Left cardiac atrium (tissue), 4 donors: ENCODE measurements around the gene KLHL35. TPM values are rescaled to one million over a fixed set of nuclear protein-coding genes. Genes with fewer than 3 reads are reported as not detected.

Source experiments
- ATAC-seq, 2 donors: fragments of 200-7000 bp; cut with Tn5 transposase; one replicate each; pipeline ENCODE4 v1.9.1; 2020; ENCODE audit warnings: mild to moderate bottlenecking in 2 of 2, moderate library complexity in 2 of 2
- DNase-seq: peaks from one replicate; pipeline ENCODE4 v3.0.0-alpha.2; 2020
- intact Hi-C, 2 donors: fragments of 100-400 bp; cut with DNase I; formaldehyde crosslinking; loops; one replicate each; pipeline versions ENCODE4 v1.14.1 to v1.15.1; 2022 to 2023
- total RNA-seq, 2 donors: library from RNA; stranded (reverse); fragmentation: NEBNext Ultra II Directional; extraction: Animal tissue kit (Norgen Biotek cat#: 25700); gene quantifications; one replicate each; pipeline ENCODE4 v1.2.1, GENCODE V29; 2021
- donor health status: DM: no; HTN: yes; CAD: no.
- donor health status: DM: no; HTN: yes; CAD: no; lungs with severe emphysema.
- donor health status: DM: yes; HTN: yes; CAD: no.
- donor health status: Dilated cardiomyopathy.

KLHL35 gene
- total RNA-seq, 2 donors from 2014 or later: 1.1 to 1.2 TPM

- intact Hi-C loops: no loop called here
- no peak for DNase-seq
- ATAC-seq: no peak
Observed at GRCh38 chr11:75470476-75471080, 37.6 kb upstream of the KLHL35 start.

DNA sequence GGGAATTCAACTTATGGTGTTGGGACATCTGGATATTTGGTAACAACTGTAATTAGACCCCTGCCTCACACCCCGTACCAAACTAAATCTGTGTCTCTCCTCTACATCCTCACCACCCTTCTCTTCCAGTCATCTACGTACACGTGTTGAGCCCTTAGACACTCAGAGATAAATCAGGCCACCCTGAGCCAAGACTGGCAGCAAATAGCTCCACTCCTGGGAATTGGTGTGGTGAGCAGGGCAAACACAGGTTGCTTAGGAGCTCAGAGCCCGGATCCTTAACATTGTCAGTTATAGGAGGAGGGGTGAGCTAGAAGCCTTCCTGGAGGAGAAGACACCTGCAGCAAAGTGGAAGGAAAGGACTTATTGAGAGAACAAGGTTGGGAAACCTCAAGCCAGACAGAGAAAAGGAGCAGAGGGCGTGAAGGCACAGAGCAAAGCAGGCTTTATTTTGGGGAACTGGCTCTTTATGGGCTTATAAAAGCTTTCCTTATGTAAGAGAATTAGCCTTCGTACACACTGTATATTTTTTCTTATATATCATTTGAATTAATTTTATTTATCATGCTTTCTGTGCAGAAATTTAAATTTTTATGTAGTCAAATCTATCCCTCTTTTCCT, 36.9 kb upstream of the KLHL35 start:
- intact Hi-C loops: no loop called here
- DNase-seq: no peak
- ATAC-seq: no peak

GRCh38 chr11:75468534-75469340, 35.7 kb upstream of the KLHL35 start:
- ATAC-seq (peak; percentile 65 to 76), DNase-seq (peak; percentile 83)
- intact Hi-C loops: no loop called here

DNA sequence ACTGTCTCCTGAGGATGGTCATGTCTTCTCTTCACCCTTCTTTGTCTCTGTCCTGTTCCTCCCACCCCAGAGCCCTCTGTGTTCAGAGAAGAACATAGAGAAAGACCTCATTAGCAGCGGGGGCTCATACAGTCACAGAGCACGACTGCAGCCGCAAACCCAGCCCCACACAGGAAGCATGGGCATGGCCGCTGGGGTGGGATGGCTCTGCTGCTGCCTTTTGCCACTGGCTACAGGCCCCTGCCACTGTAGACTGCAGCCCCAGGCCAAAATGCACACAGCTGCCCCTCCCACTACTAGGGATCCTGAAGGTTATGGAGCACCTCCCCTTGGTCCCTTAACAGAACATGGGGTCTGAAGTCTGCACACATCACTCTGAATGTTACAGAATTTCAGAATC, 34.9 kb upstream of the KLHL35 start:
- no peak for ATAC-seq
- intact Hi-C loops: no loop called here
- no peak for DNase-seq

GRCh38 chr11:75467311-75467710, 34.3 kb upstream of the KLHL35 start:
- no peak for DNase-seq
- no peak for ATAC-seq
- intact Hi-C loops: no loop called here

DNA sequence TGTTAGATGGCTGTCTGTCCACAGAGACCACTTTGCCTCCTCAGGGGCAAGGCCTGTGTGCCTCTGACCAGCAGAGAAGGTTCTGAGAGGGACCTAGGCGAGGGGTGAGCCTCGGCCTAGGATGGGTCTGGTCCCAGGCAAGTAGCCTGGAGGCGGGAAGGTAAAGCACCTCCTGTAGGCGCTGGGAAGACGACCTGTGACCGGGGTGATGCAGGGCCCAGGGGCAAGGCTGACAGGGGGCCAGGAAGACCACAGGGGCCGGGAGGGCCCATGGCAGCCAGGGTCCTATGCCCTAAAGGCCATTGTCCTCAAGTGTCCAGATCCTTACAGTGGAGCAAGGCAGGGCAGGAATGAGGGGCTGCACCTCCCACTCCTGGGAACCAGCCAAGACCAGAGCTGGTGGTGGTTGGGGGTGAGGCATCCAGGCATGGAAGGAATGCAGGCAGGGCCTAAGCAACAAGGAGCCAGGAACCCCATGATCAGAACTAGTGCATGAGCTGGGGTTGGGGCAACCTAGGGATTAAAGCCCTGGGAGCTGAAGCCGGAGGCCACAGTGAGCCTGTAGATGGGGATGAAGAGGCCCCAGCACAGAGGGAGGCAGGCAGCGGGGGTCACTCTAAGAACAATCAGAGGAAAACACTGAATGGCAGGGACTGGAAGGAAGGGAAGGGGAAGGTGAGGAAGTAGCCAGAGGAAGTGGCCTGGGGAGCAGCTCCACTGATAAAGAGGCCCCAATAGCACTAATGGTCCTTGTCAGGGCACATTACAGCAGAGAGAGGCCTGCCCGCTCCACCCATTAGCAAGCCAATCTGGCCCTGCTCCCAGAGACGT, 32.9 kb upstream of the KLHL35 start:
- ATAC-seq: no peak
- DNase-seq: no peak
- intact Hi-C loops: no loop called here

DNA sequence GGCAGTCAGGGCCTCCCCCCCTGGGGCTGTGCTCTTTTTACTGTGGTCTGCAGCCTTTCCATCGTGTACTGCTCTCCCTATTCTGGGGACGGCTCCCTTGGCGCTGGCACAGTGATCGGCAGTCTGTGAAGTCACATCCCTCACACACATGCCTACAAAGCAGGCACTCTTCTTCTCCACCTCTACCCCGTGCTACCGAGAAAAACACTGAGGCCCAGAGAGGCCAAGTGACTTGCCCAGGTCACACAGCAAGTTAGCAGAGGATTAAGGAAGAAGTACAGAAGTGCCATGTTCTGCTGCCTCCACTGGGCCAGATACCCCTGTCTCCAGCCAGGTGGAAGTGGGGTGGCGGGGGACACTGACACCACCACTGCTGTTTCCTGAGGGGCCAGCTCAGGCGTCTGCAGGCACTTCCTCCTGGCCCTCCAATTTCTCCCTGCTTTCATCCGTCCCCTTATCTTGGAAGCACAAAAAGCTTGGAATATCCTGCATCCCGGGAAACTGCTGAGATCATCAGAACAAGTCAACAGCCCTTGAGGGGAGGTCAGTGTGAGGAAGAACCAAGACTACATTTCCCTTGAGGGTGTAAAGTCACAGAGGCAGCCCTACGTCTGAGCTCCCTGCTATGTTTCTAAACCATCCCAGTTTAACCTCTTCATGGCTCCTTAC, 30.2 kb upstream of the KLHL35 start:
- intact Hi-C loops: no loop called here
- ATAC-seq (no peak), DNase-seq (no peak)

DNA sequence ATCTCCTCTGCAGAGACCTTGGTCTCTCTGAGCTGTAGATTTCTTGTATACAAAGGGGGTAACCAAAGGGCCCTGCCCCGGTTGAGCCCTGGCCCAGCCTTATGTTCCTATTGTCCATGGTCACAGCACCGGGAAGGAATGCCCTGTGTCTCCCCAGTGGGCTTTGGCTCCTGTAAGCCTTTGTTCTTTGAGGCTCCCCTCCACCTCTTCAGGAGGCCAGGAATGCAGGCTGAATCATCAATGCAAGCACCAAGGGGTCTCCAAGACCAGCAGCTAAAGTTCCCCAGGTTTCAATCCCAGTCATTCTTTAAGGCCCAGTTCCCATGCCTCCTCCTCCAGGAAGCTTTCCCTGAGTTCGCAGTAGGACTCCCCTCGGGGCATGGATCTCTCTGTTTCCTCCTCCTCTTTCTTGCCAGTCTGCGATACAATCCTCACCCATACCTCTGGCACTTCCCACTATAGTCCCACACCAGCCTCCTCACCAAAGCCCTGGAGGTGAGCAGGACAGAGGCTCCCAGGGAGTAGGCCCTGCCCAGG, 29.2 kb upstream of the KLHL35 start:
- intact Hi-C loops: no loop called here
- no peak for ATAC-seq
- DNase-seq: no peak

DNA sequence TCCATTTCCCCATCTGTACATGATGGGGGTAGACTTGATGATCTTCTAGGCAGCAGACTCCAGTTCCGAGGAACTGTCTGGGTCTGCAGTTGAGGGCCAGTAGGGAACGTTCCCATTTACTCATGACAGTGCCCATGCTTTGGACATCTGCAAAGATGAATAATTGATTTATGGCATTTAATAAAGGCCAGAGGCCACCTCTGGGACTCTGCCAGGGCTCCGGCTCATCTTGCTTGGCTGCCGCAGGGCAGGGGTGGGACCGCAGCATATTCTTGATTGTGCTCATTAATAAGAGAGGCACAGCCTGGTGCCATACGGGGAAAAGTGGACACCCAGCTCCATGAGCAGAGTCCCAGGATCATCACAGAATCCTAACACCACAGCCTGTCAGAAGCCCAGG, 28.1 kb upstream of the KLHL35 start:
- intact Hi-C loops: no loop called here
- ATAC-seq (no peak), DNase-seq (no peak)

DNA sequence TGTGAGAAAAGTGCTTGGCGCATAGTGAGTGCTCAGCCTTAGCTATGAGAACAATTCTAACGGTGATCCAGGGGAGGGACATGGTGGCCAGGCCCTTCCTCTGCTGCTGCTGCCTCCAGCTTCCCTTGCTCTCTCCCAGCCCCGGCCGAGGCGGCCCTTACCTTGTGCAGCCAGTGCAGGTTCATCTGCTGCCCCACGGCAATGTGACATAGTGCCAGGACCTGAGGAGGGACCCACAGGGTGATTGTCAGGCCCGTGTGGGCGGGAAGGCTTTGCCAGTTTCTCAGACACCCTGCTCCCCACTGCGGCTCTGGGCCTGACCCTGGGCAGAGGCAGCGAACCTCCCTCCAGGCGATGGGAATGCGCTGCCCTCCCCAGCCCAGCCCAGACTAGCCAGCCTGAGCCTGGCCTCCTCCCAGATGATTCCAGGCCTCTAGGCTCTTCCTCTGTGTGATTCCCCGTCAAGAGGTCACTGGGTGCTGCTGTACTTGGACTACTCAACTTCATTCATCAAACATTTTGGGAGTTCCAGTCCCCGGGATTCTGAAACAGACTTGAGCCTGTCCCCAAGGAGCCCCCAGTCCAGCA, 23.7 kb upstream of the KLHL35 start:
- intact Hi-C loops: no loop called here
- DNase-seq (no peak), ATAC-seq (no peak)

GRCh38 chr11:75454987-75455386, 22.0 kb upstream of the KLHL35 start:
- ATAC-seq: no peak
- intact Hi-C loops: no loop called here

DNA sequence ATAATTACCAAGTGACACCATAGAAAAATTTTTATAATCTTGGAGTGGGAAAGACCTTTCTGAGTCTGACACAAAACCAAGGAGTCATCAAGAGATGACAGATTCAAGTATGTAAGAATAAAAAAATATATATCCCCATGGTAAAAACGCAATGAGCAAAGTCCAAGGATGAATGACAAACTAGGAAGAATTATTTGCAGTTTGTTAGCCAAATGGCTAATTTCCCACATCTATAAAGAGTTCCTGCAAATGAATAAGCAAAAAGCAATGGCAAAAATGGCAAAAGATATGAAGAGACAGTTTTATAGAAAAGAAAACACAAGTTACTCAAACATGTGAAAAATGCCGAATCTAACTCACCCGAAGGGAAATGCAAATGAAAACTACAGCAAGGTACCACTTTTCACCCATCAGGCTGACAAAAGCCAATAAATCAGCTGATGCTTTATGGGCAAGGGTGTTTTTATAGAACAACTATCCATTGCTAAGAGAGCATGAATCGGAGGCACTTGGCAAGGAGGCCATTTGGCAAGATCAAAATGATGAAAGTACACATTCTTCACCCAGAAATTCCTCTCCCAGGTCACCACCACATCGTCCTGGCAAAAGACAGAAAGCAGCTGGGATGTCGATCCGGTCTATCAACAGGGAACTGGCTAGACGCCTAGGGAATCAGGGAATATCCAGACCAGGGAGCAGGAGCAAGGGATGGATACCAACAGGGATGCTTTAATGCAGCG, 21.1 kb upstream of the KLHL35 start:
- intact Hi-C loops: no loop called here
- DNase-seq (no peak), ATAC-seq (peak in 1 of 2 donors; percentile 17)

More at GRCh38 chr11:75454987-75455386, 22.0 kb upstream of the KLHL35 start:
- no peak for DNase-seq

DNA sequence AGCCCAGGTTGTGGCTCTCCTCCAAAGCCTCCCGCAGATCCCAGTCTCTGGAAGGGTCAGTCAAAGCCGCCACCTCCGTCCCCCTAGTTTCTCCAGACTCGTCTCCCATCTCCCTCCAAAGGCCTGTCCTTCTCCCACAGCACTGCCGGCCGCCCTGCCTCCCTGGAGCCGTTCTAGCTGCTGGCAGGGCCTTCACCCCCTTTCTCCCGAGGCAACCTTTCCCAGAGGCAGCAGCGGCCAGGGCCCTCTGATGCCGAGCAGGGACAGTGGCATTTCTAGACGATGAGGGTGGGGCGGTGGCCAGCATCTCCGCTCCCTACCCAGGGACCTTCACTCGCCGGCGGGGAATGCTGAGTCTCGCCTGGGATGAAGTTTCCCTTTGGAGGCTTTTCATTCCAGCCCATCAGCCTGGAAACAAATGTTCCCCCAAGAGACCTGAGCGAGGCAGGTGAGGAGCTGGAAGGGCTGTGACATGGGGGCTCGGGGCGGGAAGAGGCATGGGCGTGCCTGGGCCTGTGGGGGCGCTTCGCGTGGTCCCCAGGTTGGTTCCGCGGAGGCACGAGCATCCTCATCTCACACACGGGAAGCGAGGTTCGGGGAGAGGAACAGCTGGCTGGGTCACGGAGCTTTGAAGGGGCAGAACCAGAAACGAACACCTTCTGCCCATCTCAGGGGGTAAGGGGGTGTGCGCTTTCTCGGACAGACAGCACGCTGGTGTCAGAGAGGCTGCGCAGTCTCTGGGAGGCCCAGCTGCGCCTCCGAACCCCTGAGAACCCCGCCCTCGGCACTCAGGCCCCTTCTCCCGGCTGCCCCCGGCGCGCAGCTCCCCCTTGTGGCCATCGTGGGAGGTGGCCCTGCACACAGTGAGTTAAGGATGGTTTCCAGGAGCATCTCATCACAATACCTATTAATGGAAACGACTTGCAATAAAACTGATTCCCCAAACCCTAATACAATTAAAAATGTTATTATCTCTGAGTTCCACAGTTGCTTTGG, 18.1 kb upstream of the KLHL35 start:
- intact Hi-C loops: no loop called here
- ATAC-seq (no peak), DNase-seq (no peak)

DNA sequence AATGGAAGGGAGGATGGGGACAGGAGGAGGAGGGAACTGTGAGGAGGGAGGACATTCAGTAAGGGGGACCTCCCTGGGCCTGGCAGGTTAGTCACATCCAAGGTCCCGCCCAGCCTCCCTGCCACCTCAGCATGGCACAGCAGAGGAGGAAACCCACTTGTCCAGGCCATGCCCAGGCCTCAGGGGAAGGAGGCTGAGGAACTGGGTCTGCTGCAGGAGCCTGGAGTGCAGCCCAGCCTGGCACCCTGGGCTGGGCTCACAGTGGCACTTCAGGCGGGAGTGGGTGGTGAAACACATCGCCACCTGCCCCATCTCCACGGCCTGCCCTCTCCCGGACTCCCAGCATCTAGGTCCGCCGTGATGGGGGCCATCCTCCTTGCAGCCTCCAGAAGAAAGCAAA, 17.2 kb upstream of the KLHL35 start:
- DNase-seq (no peak), ATAC-seq (no peak)
- intact Hi-C loops: no loop called here

DNA sequence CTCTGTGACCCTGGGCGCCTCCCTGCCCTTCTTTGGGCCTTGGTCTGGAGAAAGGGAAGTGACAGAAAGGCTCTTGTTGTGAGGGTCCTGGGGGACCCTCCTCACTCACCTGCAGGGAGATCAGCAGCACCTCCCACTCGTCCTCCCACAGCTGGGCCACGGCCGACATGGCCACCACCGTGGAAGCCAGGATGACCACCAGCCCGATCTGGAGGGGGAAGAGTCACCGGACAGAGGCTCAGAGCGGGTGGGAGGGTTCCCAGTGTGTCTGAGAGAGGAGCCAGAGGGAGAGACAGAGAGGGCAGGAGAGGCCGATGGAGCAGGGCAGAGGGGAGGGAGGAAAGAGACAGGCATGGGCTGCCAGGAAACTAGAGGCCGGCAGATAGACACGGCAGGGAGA, 16.8 kb upstream of the KLHL35 start:
- ATAC-seq (no peak), DNase-seq (no peak)
- intact Hi-C loops: loop anchor here in 1 of 2 donors (10.0 kb wide), 1 partner anchor 55 kb away; the partner anchor contains the start of gene RPS3

GRCh38 chr11:75449271-75449670, 16.3 kb upstream of the KLHL35 start:
- DNase-seq (no peak), ATAC-seq (no peak)
- intact Hi-C loops: loop anchor here in 1 of 2 donors (10.0 kb wide), 1 partner anchor 54 kb away; the partner anchor contains the start of gene RPS3
